DND-41 (cell line): Measurements from ENCODE around the gene PMS2.

ENCODE experiments used
- ATAC-seq: fragments of 200-7000 bp; cut with Tn5 transposase; 3 replicates; pipeline ENCODE4 v1.9.1; 2021; ENCODE audit warnings: low read depth; ENCODE audit not compliant: insufficient read depth
- DNase-seq: peaks from one replicate; pipeline ENCODE4 v3.0.0-alpha.2; 2020
- H2AFZ ChIP-seq: 2 replicates; pipeline ENCODE4 v1.6.0; 2012; ENCODE audit warnings: low read depth, low read length
- H3K27ac ChIP-seq: 2 replicates; pipeline ENCODE4 v1.5.1; 2012; ENCODE audit warnings: low read length, inconsistent platforms
- H3K27me3 ChIP-seq: fragments of 200-600 bp; sonication (generic); 2 replicates; pipeline ENCODE4 v1.6.0; 2012; ENCODE audit warnings: low read length, mild to moderate bottlenecking, inconsistent platforms; ENCODE audit not compliant: insufficient read depth, poor library complexity
- H3K36me3 ChIP-seq: 2 replicates; pipeline ENCODE4 v1.5.1; 2012; ENCODE audit warnings: low read length, inconsistent platforms; ENCODE audit not compliant: insufficient read depth
- H3K4me1 ChIP-seq: 2 replicates; pipeline ENCODE4 v1.5.1; 2012; ENCODE audit warnings: mild to moderate bottlenecking, low read length; ENCODE audit not compliant: insufficient read depth
- H3K4me2 ChIP-seq: 2 replicates; pipeline ENCODE4 v1.6.0; 2012; ENCODE audit warnings: mild to moderate bottlenecking, moderate library complexity, low read length, inconsistent platforms; ENCODE audit not compliant: insufficient read depth
- H3K4me3 ChIP-seq, 2 experiments: fragments of 200-600 bp in 1 of 2; shearing (Covaris generic) in 1 of 2; 2 replicates each; pipeline ENCODE4 v1.5.1; 2012 to 2016; ENCODE audit warnings: inconsistent platforms in 2 of 2, low read length in 2 of 2, mild to moderate bottlenecking in 2 of 2, low read depth in 1 of 2, moderate library complexity in 1 of 2
- H3K79me2 ChIP-seq: 2 replicates; pipeline ENCODE4 v1.6.0; 2012; ENCODE audit warnings: low read length, inconsistent platforms; ENCODE audit not compliant: insufficient read depth
- H3K9ac ChIP-seq: 2 replicates; pipeline ENCODE4 v1.6.0; 2012; ENCODE audit warnings: low read depth, mild to moderate bottlenecking, inconsistent platforms, low read length, moderate library complexity
- H3K9me3 ChIP-seq: 2 replicates; pipeline ENCODE4 v1.5.1; 2012; ENCODE audit warnings: low read length, moderate library complexity, mild to moderate bottlenecking, inconsistent platforms; ENCODE audit not compliant: insufficient read depth, severe bottlenecking
- H4K20me1 ChIP-seq: 2 replicates; pipeline ENCODE4 v1.6.0; 2012; ENCODE audit warnings: low read length; ENCODE audit not compliant: insufficient read depth
- CTCF ChIP-seq: IDR thresholded peaks from 2 replicates; pipeline ENCODE4 v1.5.1; 2012; ENCODE audit warnings: borderline replicate concordance, low read length, moderate library complexity, mild to moderate bottlenecking; ENCODE audit not compliant: poor library complexity, severe bottlenecking; ENCODE audit errors: extremely low read depth
- EZH2 ChIP-seq: IDR thresholded peaks from 3 replicates; pipeline ENCODE4 v1.6.1; 2012; ENCODE audit warnings: borderline replicate concordance, low read depth, mild to moderate bottlenecking, moderate library complexity, low read length, inconsistent platforms; ENCODE audit not compliant: severe bottlenecking

Gene PMS2

GRCh38 chr7:6028563-6028962 is 19.7 kb upstream of the PMS2 start:
- Histone ChIP-seq H3K27me3 (no peaks in the 10 kb centered on the region), H3K4me3 (no peak overlapping the region), H3K4me2 (no peak overlapping the region), H3K9me3 (no peaks in the 10 kb centered on the region), H3K36me3 (peaks cover 89% of the 10 kb centered on the region), H4K20me1 (peaks cover 11% of the 10 kb centered on the region; the same call in 1 of the 2 replicates), H2AFZ (no peak overlapping the region), H3K9ac (no peak overlapping the region), H3K79me2 (peaks cover 17% of the 10 kb centered on the region; the same call in 1 of the 2 replicates), H3K4me1 (no peaks in the 10 kb centered on the region), H3K27ac (no peak overlapping the region)
- DNase-seq (no peak), ATAC-seq (no peak)
- TF ChIP-seq EZH2 (no peak), CTCF (no peak)

- peaks cover 91% of the 10 kb centered on the region for H3K36me3 ChIP-seq
- no peak overlapping the region for H3K4me3 ChIP-seq
- ATAC-seq (no peak), DNase-seq (no peak)
- no peaks in the 10 kb centered on the region for H3K27me3 ChIP-seq
- no peaks in the 10 kb centered on the region for H3K9me3 ChIP-seq
- no peak overlapping the region for H3K9ac ChIP-seq
- H4K20me1 ChIP-seq, result peaks cover 11% of the 10 kb centered on the region; the same call in 1 of the 2 replicates
- H3K4me2 ChIP-seq, result no peak overlapping the region
- TF ChIP-seq CTCF (no peak), EZH2 (no peak)
- H3K4me1 ChIP-seq, result no peaks in the 10 kb centered on the region
- no peak overlapping the region for H2AFZ ChIP-seq
- H3K27ac ChIP-seq, result no peak overlapping the region
- peaks cover 13% of the 10 kb centered on the region; the same call in 1 of the 2 replicates for H3K79me2 ChIP-seq
Measured at GRCh38 chr7:6027806-6028365, 19.0 kb upstream of the PMS2 start.

- Histone ChIP-seq H3K27me3 (no peaks in the 10 kb centered on the region), H3K27ac (no peak overlapping the region), H3K4me2 (no peak overlapping the region), H3K36me3 (peaks cover 93% of the 10 kb centered on the region), H3K9ac (no peak overlapping the region), H3K4me1 (no peaks in the 10 kb centered on the region), H4K20me1 (peaks cover 11% of the 10 kb centered on the region), H2AFZ (no peak overlapping the region), H3K9me3 (no peaks in the 10 kb centered on the region), H3K79me2 (peaks cover 7% of the 10 kb centered on the region; the same call in 1 of the 2 replicates), H3K4me3 (no peak overlapping the region)
- no peak for ATAC-seq
- DNase-seq, result no peak
- TF ChIP-seq EZH2, result no peak
- TF ChIP-seq CTCF, result no peak
Measured at GRCh38 chr7:6026820-6027311, 18.0 kb upstream of the PMS2 start.
